ENCODE data around the gene RABEP1. TPM values are rescaled to one million over a fixed set of nuclear protein-coding genes. Genes with fewer than 3 reads are reported as not detected.
"Not testable (repeated sequence)": the region's sequence is repeated elsewhere in the genome, so short reads cannot be mapped to it uniquely, and the experiment has no call there.

Gene RABEP1
- total and polyA plus RNA-seq, 2 experiments from 2014 or later = 37.0 to 88.1 TPM

- not testable (repeated sequence) for H3K4me1 Mint-ChIP-seq; H4K20me1 ChIP-seq (replicated peaks; ENCODE audit: insufficient read depth)
Measured at GRCh38 chr17:5239769-5240168, 42.3 kb upstream of the RABEP1 start.

GRCh38 chr17:5241861-5242671 is 40.0 kb upstream of the RABEP1 start:
- no peak overlapping the region for H3K27ac Mint-ChIP-seq
- H3K4me1 Mint-ChIP-seq = no peaks in the 10 kb centered on the region
- DNase-seq (ENCODE audit: low spot score) (no peak), ATAC-seq (no peak)
- no peaks in the 10 kb centered on the region for H3K36me3 Mint-ChIP-seq (ENCODE audit: low read depth)
- Histone ChIP-seq H3K27me3 (ENCODE audit: insufficient read depth) (no peaks in the 10 kb centered on the region), H3K27ac (ENCODE audit: low read depth) (no peak overlapping the region), H3F3A (replicated peaks; ENCODE audit: low read depth) (no peaks in the 10 kb centered on the region), H3K4me2 (no peak overlapping the region), H3K9me2 (ENCODE audit: insufficient read depth) (no peaks in the 10 kb centered on the region), H3K79me2 (replicated peaks; ENCODE audit: insufficient read depth) (no peaks in the 10 kb centered on the region), H2AFZ (no peak overlapping the region), H3K4me3 (no peak overlapping the region), H4K20me1 (replicated peaks; ENCODE audit: insufficient read depth) (no peaks in the 10 kb centered on the region), H3K4me1 (ENCODE audit: insufficient read depth) (no peaks in the 10 kb centered on the region), H3K36me3 (ENCODE audit: insufficient read depth) (no peaks in the 10 kb centered on the region)
- H3K9me3 Mint-ChIP-seq = no peaks in the 10 kb centered on the region; the same call in 2 of the 3 replicates
- H3K27me3 Mint-ChIP-seq (ENCODE audit: insufficient read depth, low read depth, poor library complexity) = peaks cover 3% of the 10 kb centered on the region
- H3K4me3 Mint-ChIP-seq = no peak overlapping the region; the same call in 2 of the 3 replicates
- TF ChIP-seq EZH2 (IDR thresholded peaks at IDR 0.05; ENCODE audit: low read depth, unreplicated experiment) (no peak), EZH2phosphoT487 (IDR thresholded peaks at IDR 0.05; ENCODE audit: unreplicated experiment) (no peak), STAT1 (IDR thresholded peaks at IDR 0.05; ENCODE audit: unreplicated experiment) (no peak), ZNF331 (CRISPR knock-in tag; IDR thresholded peaks at IDR 0.05; ENCODE audit: low read depth) (no peak), ZNF114 (CRISPR knock-in tag; IDR thresholded peaks at IDR 0.05) (no peak), ETS1 (IDR thresholded peaks at IDR 0.05) (no peak), REST (IDR thresholded peaks at IDR 0.05; ENCODE audit: unreplicated experiment) (no peak), JUNB (IDR thresholded peaks at IDR 0.05; ENCODE audit: unreplicated experiment) (no peak), POLR2AphosphoS5 (IDR thresholded peaks at IDR 0.05; ENCODE audit: low read depth) (no peak), CTCF (conservative IDR thresholded peaks at IDR 0.05; ENCODE audit: low read depth in 2 of 2) (no peak), CREB1 (CRISPR knock-in tag; IDR thresholded peaks at IDR 0.05; ENCODE audit: low read depth) (no peak), NANOG (IDR thresholded peaks at IDR 0.05; ENCODE audit: borderline replicate concordance) (no peak)

More at GRCh38 chr17:5239769-5240168, 42.3 kb upstream of the RABEP1 start:
- H3K9me3 Mint-ChIP-seq; H3K4me3 ChIP-seq; H3K36me3 ChIP-seq (ENCODE audit: insufficient read depth); H3K79me2 ChIP-seq (replicated peaks; ENCODE audit: insufficient read depth); H2AFZ ChIP-seq; H3K27ac ChIP-seq (ENCODE audit: low read depth); H3K27me3 ChIP-seq (ENCODE audit: insufficient read depth); H3K27ac Mint-ChIP-seq; H3K4me3 Mint-ChIP-seq; H3K36me3 Mint-ChIP-seq (ENCODE audit: low read depth); H3K27me3 Mint-ChIP-seq (ENCODE audit: insufficient read depth, low read depth, poor library complexity); ATAC-seq; H3F3A ChIP-seq (replicated peaks; ENCODE audit: low read depth); H3K4me1 ChIP-seq (ENCODE audit: insufficient read depth); H3K4me2 ChIP-seq; H3K9me2 ChIP-seq (ENCODE audit: insufficient read depth); DNase-seq (ENCODE audit: low spot score): not testable (repeated sequence)

Data from GM23338 (cell line).